ENCODE measurements around the gene LPCAT1.

LPCAT1 gene

GRCh38 chr5:1537603-1538154 lies 13.9 kb upstream of the LPCAT1 start:
- no peaks in the 10 kb centered on the region for H3K36me3 ChIP-seq (ENCODE audit: control insufficient read depth, low read length)
- H3K27ac ChIP-seq (ENCODE audit: low read depth, low read length), result no peak overlapping the region
- H3K79me2 ChIP-seq (ENCODE audit: control insufficient read depth, low read length), result no peaks in the 10 kb centered on the region
- TF ChIP-seq CTCF (IDR thresholded peaks at IDR 0.05; ENCODE audit: low read depth, low read length, poor library complexity, severe bottlenecking) (no peak), EZH2phosphoT487 (IDR thresholded peaks at IDR 0.05; ENCODE audit: borderline replicate concordance, low read length) (no peak)
- peaks cover 36% of the 10 kb centered on the region for H3K4me1 ChIP-seq (ENCODE audit: control insufficient read depth, low read length)
- H3K9me2 ChIP-seq (replicated peaks; ENCODE audit: control insufficient read depth, low read length), result no peaks in the 10 kb centered on the region
- H4K20me1 ChIP-seq (ENCODE audit: control insufficient read depth, insufficient read depth, low read depth, low read length), result no peaks in the 10 kb centered on the region
- H3K9me3 ChIP-seq (ENCODE audit: control insufficient read depth, insufficient read depth, low read length), result peaks cover 17% of the 10 kb centered on the region
- H3F3A ChIP-seq (ENCODE audit: control insufficient read depth, insufficient read depth), result peaks cover 5% of the 10 kb centered on the region; the same call in 1 of the 2 replicates
- H3K4me3 ChIP-seq (ENCODE audit: low read length), result no peak overlapping the region
- H3K27me3 ChIP-seq (ENCODE audit: control insufficient read depth, low read length), result peaks cover 8% of the 10 kb centered on the region; the same call in 1 of the 2 replicates
- no peak overlapping the region for H3K4me2 ChIP-seq (ENCODE audit: low read length)

GRCh38 chr5:1536871-1537602 lies 13.3 kb upstream of the LPCAT1 start:
- H3K4me2 ChIP-seq (ENCODE audit: low read length), result peak overlapping the region; percentile 64
- peaks cover 17% of the 10 kb centered on the region for H3K9me3 ChIP-seq (ENCODE audit: control insufficient read depth, insufficient read depth, low read length)
- H3K79me2 ChIP-seq (ENCODE audit: control insufficient read depth, low read length), result no peaks in the 10 kb centered on the region
- H3K9me2 ChIP-seq (replicated peaks; ENCODE audit: control insufficient read depth, low read length), result no peaks in the 10 kb centered on the region
- H3F3A ChIP-seq (ENCODE audit: control insufficient read depth, insufficient read depth), result peaks cover 5% of the 10 kb centered on the region; the same call in 1 of the 2 replicates
- TF ChIP-seq CTCF (IDR thresholded peaks at IDR 0.05; ENCODE audit: low read depth, low read length, poor library complexity, severe bottlenecking) (no peak), EZH2phosphoT487 (IDR thresholded peaks at IDR 0.05; ENCODE audit: borderline replicate concordance, low read length) (no peak)
- H3K4me3 ChIP-seq (ENCODE audit: low read length), result peak overlapping the region; percentile 53
- peaks cover 8% of the 10 kb centered on the region; the same call in 1 of the 2 replicates for H3K27me3 ChIP-seq (ENCODE audit: control insufficient read depth, low read length)
- H4K20me1 ChIP-seq (ENCODE audit: control insufficient read depth, insufficient read depth, low read depth, low read length), result no peaks in the 10 kb centered on the region
- H3K4me1 ChIP-seq (ENCODE audit: control insufficient read depth, low read length), result peaks cover 38% of the 10 kb centered on the region
- H3K27ac ChIP-seq (ENCODE audit: low read depth, low read length), result no peak overlapping the region
- H3K36me3 ChIP-seq (ENCODE audit: control insufficient read depth, low read length), result no peaks in the 10 kb centered on the region

- Histone ChIP-seq H3K4me2 (ENCODE audit: low read length) (peak overlapping the region; percentile 64), H3K36me3 (ENCODE audit: control insufficient read depth, low read length) (no peaks in the 10 kb centered on the region), H3K4me3 (ENCODE audit: low read length) (peak overlapping the region; percentile 53), H4K20me1 (ENCODE audit: control insufficient read depth, insufficient read depth, low read depth, low read length) (no peaks in the 10 kb centered on the region), H3K9me2 (replicated peaks; ENCODE audit: control insufficient read depth, low read length) (no peaks in the 10 kb centered on the region), H3K27me3 (ENCODE audit: control insufficient read depth, low read length) (peaks cover 8% of the 10 kb centered on the region; the same call in 1 of the 2 replicates), H3K9me3 (ENCODE audit: control insufficient read depth, insufficient read depth, low read length) (peaks cover 17% of the 10 kb centered on the region), H3F3A (ENCODE audit: control insufficient read depth, insufficient read depth) (no peaks in the 10 kb centered on the region; the same call in 1 of the 2 replicates), H3K27ac (ENCODE audit: low read depth, low read length) (no peak overlapping the region), H3K4me1 (ENCODE audit: control insufficient read depth, low read length) (peaks cover 33% of the 10 kb centered on the region), H3K79me2 (ENCODE audit: control insufficient read depth, low read length) (no peaks in the 10 kb centered on the region)
- TF ChIP-seq EZH2phosphoT487 (IDR thresholded peaks at IDR 0.05; ENCODE audit: borderline replicate concordance, low read length) (no peak), CTCF (IDR thresholded peaks at IDR 0.05; ENCODE audit: low read depth, low read length, poor library complexity, severe bottlenecking) (no peak)
These were observed 12.6 kb upstream of the LPCAT1 start for GRCh38 chr5:1536322-1536845.
